AG04449 (cell line): ENCODE measurements around the gene FRAS1.

Experiments used
- CTCF ChIA-PET: fragments of 350-600 bp; formaldehyde crosslinking; extraction: SDS; loops from one replicate; lab custom pipeline; 2021; ENCODE audit warnings: antibody characterized with exemption; lab: Yijun Ruan, JAX
- POLR2A ChIA-PET: fragments of 400-600, 350-600 bp; formaldehyde crosslinking; extraction: SDS; loops from one replicate; lab custom pipeline; 2020; ENCODE audit warnings: antibody characterized with exemption, inconsistent platforms; lab: Yijun Ruan, JAX
- DNase-seq: peaks from one replicate; pipeline ENCODE4 v3.0.0-alpha.2; 2010; ENCODE audit warnings: low read depth, low spot score
- H3K4me3 ChIP-seq: 2 replicates; pipeline ENCODE4 v1.5.1; 2011; ENCODE audit warnings: low read depth, mild to moderate bottlenecking, control low read depth, low read length
- CTCF ChIP-seq: IDR thresholded peaks from one replicate; pipeline ENCODE4 v1.5.1; 2011; ENCODE audit warnings: mild to moderate bottlenecking, moderate library complexity, low read length, control low read depth, inconsistent platforms; ENCODE audit not compliant: insufficient read depth; ENCODE audit errors: missing control alignments

The FRAS1 gene

GRCh38 chr4:78585633-78586032, 528.5 kb downstream of the FRAS1 start:
- no peak for TF ChIP-seq CTCF
- no peak for DNase-seq
- CTCF ChIA-PET, result interaction anchor here (1.0 kb wide), 1 partner anchor 10 kb away, joined by 3 read pairs; no protein-coding TSS in a partner anchor
- no peak overlapping the region for H3K4me3 ChIP-seq
- POLR2A ChIA-PET, result no interaction called here

- TF ChIP-seq CTCF, result no peak
- no peak for DNase-seq
- H3K4me3 ChIP-seq, result no peak overlapping the region
- ChIA-PET CTCF (no interaction called here), POLR2A (no interaction called here)
These were observed 531.9 kb downstream of the FRAS1 start for GRCh38 chr4:78588894-78589545.

GRCh38 chr4:78591404-78591803, 534.3 kb downstream of the FRAS1 start:
- POLR2A ChIA-PET, result no interaction called here
- H3K4me3 ChIP-seq, result no peak overlapping the region
- TF ChIP-seq CTCF, result no peak
- DNase-seq, result no peak
- CTCF ChIA-PET, result interaction anchor here (1.2 to 1.7 kb wide), 3 partner anchors 9 to 275 kb away, joined by 3 to 5 read pairs (median 4); no protein-coding TSS in a partner anchor

GRCh38 chr4:78592088-78592783, 535.1 kb downstream of the FRAS1 start:
- no peak for DNase-seq
- ChIA-PET CTCF (interaction anchor here (1.2 to 3.1 kb wide), 3 partner anchors 13 to 274 kb away, joined by 3 to 8 read pairs (median 5); no protein-coding TSS in a partner anchor), POLR2A (no interaction called here)
- no peak overlapping the region for H3K4me3 ChIP-seq
- TF ChIP-seq CTCF, result no peak
